ENCODE results near the gene ELMOD1. TPM values are rescaled to one million over a fixed set of nuclear protein-coding genes. Genes with fewer than 3 reads are reported as not detected.

The ELMOD1 gene
- total RNA-seq, 2 experiments from 2014 or later = not detected

- no peak for DNase-seq (ENCODE audit: low spot score)
- Histone ChIP-seq H3K4me1 (ENCODE audit: insufficient read depth, low read length, poor library complexity, severe bottlenecking) (no peaks in the 10 kb centered on the region), H3K79me2 (ENCODE audit: insufficient read depth, low read depth, low read length) (no peaks in the 10 kb centered on the region), H3K4me2 (ENCODE audit: low read length) (no peak overlapping the region), H3K27ac (ENCODE audit: low read depth, low read length, poor library complexity, severe bottlenecking) (no peak overlapping the region), H3K9me3 (ENCODE audit: low read length) (no peaks in the 10 kb centered on the region), H4K20me1 (ENCODE audit: insufficient read depth, low read length) (no peaks in the 10 kb centered on the region), H3K9me2 (ENCODE audit: insufficient read depth, low read length) (no peaks in the 10 kb centered on the region), H2AFZ (ENCODE audit: low read length) (no peak overlapping the region), H3K4me3 (ENCODE audit: low read depth, low read length, poor library complexity, severe bottlenecking) (no peak overlapping the region), H3K36me3 (ENCODE audit: insufficient read depth, low read length) (no peaks in the 10 kb centered on the region)
- POLR2A ChIA-PET = interaction anchor here (0.7 kb wide), 1 partner anchor 1075 kb away, joined by 3 read pairs; no protein-coding TSS in a partner anchor
- intact Hi-C loops (cut with micrococcal nuclease; ENCODE audit: unreplicated experiment) = no loop called here
- BruUV-seq (replicated peaks) = no TSS peak
- TF ChIP-seq EZH2phosphoT487 (IDR thresholded peaks at IDR 0.05; ENCODE audit: borderline replicate concordance, low read depth, low read length) = no peak
- no peak for TF ChIP-seq CTCF (conservative IDR thresholded peaks at IDR 0.05; ENCODE audit: low read length)
- CTCF ChIA-PET (ENCODE audit: unreplicated experiment) = no interaction called here
Observed at GRCh38 chr11:107593951-107594350, 3.0 kb downstream of the ELMOD1 start.

- no peak overlapping the region for H3K27ac ChIP-seq (ENCODE audit: low read depth, low read length, poor library complexity, severe bottlenecking)
- no peaks in the 10 kb centered on the region for H3K9me2 ChIP-seq (ENCODE audit: insufficient read depth, low read length)
- intact Hi-C loops (cut with micrococcal nuclease; ENCODE audit: unreplicated experiment) = no loop called here
- H3K36me3 ChIP-seq (ENCODE audit: insufficient read depth, low read length) = no peaks in the 10 kb centered on the region
- no peaks in the 10 kb centered on the region for H4K20me1 ChIP-seq (ENCODE audit: insufficient read depth, low read length)
- no peak for DNase-seq (ENCODE audit: low spot score)
- POLR2A ChIA-PET = interaction anchor here (0.7 kb wide), 2 partner anchors 28 to 1075 kb away, joined by 3 to 4 read pairs; no protein-coding TSS in a partner anchor
- no TSS peak for BruUV-seq (replicated peaks)
- no peak overlapping the region for H3K4me3 ChIP-seq (ENCODE audit: low read depth, low read length, poor library complexity, severe bottlenecking)
- H2AFZ ChIP-seq (ENCODE audit: low read length) = no peak overlapping the region
- CTCF ChIA-PET (ENCODE audit: unreplicated experiment) = no interaction called here
- TF ChIP-seq CTCF (conservative IDR thresholded peaks at IDR 0.05; ENCODE audit: low read length) (no peak), EZH2phosphoT487 (IDR thresholded peaks at IDR 0.05; ENCODE audit: borderline replicate concordance, low read depth, low read length) (no peak)
- no peaks in the 10 kb centered on the region for H3K4me1 ChIP-seq (ENCODE audit: insufficient read depth, low read length, poor library complexity, severe bottlenecking)
- no peak overlapping the region for H3K4me2 ChIP-seq (ENCODE audit: low read length)
- H3K79me2 ChIP-seq (ENCODE audit: insufficient read depth, low read depth, low read length) = no peaks in the 10 kb centered on the region
- no peaks in the 10 kb centered on the region for H3K9me3 ChIP-seq (ENCODE audit: low read length)
Observed at GRCh38 chr11:107594736-107595135, 3.8 kb downstream of the ELMOD1 start.

GRCh38 chr11:107598225-107599139 lies 7.5 kb downstream of the ELMOD1 start:
- Histone ChIP-seq H3K79me2 (ENCODE audit: insufficient read depth, low read depth, low read length) (no peaks in the 10 kb centered on the region), H3K27ac (ENCODE audit: low read depth, low read length, poor library complexity, severe bottlenecking) (no peak overlapping the region), H3K4me3 (ENCODE audit: low read depth, low read length, poor library complexity, severe bottlenecking) (no peak overlapping the region), H3K36me3 (ENCODE audit: insufficient read depth, low read length) (no peaks in the 10 kb centered on the region), H3K9me3 (ENCODE audit: low read length) (no peaks in the 10 kb centered on the region), H3K4me2 (ENCODE audit: low read length) (no peak overlapping the region), H3K4me1 (ENCODE audit: insufficient read depth, low read length, poor library complexity, severe bottlenecking) (no peaks in the 10 kb centered on the region), H4K20me1 (ENCODE audit: insufficient read depth, low read length) (no peaks in the 10 kb centered on the region), H3K9me2 (ENCODE audit: insufficient read depth, low read length) (no peaks in the 10 kb centered on the region), H2AFZ (ENCODE audit: low read length) (no peak overlapping the region)
- no TSS peak for BruUV-seq (replicated peaks)
- intact Hi-C loops (cut with micrococcal nuclease; ENCODE audit: unreplicated experiment) = no loop called here
- ChIA-PET POLR2A (no interaction called here), CTCF (ENCODE audit: unreplicated experiment) (no interaction called here)
- TF ChIP-seq CTCF (conservative IDR thresholded peaks at IDR 0.05; ENCODE audit: low read length) = peak; percentile 68
- no peak for TF ChIP-seq EZH2phosphoT487 (IDR thresholded peaks at IDR 0.05; ENCODE audit: borderline replicate concordance, low read depth, low read length)
- peak; percentile 6 for DNase-seq (ENCODE audit: low spot score)

All from OCI-LY7 (cell line).